Measurements from ENCODE around the gene KIF1B. TPM values are rescaled to one million over a fixed set of nuclear protein-coding genes. Genes with fewer than 3 reads are reported as not detected.

The KIF1B gene
- total and polyA plus RNA-seq, 10 of the 15 experiments (the other 5 are each of a cell fraction or from before 2014, with no cell fraction given), result 2.1 to 16.5 (median 8.7) TPM

DNA sequence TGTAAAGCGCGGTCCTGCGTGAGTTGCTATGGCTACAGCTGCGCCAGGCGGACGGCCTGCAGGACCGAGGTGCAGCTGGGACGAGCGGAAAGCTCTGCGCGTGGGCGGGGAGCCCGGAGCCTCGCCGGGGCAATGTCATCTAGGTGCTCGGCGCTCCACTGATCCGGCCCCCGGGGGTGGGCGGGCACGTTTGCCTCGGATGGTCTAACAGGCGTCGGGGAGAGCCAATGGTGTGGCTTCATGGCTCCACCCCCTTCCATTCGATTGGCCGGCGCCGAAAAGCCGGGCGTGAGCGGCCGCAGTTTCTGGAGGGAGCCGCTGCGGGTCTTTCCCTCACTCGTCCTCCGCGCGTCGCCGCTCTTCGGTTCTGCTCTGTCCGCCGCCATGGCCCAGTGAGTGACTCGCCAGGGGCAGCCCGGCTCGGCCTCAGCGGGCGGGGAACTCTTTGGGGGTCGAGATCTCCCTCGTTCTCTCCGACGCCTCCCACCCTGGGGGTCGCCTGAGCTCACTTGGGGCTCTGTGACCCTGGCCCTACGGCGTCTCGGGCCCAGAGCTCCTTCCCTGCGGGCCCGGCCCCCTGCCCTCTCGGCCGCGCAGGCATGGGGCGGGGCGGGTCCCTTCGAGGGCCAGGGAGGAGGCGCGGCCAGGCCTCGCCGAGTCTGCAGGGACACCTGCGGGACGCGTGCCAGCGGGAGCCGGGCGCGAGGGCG, 188.5 kb downstream of the KIF1B start, which contains the start of gene PGD (continued):
- TF ChIP-seq, protein P1, sequence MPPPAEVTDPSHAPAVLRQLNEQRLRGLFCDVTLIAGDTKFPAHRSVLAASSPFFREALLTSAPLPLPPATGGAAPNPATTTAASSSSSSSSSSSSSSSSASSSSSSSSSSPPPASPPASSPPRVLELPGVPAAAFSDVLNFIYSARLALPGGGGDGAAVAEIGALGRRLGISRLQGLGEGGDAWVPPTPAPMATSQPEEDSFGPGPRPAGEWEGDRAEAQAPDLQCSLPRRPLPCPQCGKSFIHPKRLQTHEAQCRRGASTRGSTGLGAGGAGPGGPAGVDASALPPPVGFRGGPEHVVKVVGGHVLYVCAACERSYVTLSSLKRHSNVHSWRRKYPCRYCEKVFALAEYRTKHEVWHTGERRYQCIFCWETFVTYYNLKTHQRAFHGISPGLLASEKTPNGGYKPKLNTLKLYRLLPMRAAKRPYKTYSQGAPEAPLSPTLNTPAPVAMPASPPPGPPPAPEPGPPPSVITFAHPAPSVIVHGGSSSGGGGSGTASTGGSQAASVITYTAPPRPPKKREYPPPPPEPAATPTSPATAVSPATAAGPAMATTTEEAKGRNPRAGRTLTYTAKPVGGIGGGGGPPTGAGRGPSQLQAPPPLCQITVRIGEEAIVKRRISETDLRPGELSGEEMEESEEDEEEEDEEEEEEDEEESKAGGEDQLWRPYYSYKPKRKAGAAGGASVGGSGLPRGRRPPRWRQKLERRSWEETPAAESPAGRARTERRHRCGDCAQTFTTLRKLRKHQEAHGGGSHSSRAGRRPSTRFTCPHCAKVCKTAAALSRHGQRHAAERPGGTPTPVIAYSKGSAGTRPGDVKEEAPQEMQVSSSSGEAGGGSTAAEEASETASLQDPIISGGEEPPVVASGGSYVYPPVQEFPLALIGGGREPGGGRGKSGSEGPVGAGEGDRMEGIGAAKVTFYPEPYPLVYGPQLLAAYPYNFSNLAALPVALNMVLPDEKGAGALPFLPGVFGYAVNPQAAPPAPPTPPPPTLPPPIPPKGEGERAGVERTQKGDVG (CRISPR knock-in tag; IDR thresholded peaks at IDR 0.05), result no peak
- TF ChIP-seq NBN (IDR thresholded peaks at IDR 0.05), result peak; percentile 79; the same call in 1 of the 2 replicates
- TF ChIP-seq TCF3 (IDR thresholded peaks at IDR 0.05; ENCODE audit: borderline replicate concordance, insufficient read depth, low read depth, low read length), result peak; percentile 85
- peak; percentile 31; the same call in 1 of the 2 replicates for TF ChIP-seq NRF1 (conservative IDR thresholded peaks at IDR 0.05; ENCODE audit: low read depth, low read length)
- no peak for TF ChIP-seq ZNF274 (IDR thresholded peaks at IDR 0.05; ENCODE audit: insufficient read depth, insufficient read length)
- no peak for TF ChIP-seq TARDBP (IDR thresholded peaks at IDR 0.05; ENCODE audit: borderline replicate concordance)
- TF ChIP-seq BACH1 (IDR thresholded peaks at IDR 0.05; ENCODE audit: borderline replicate concordance), result peak; percentile 53; the same call in 1 of the 2 replicates
- no peak for TF ChIP-seq BCL11A (IDR thresholded peaks at IDR 0.05; ENCODE audit: low read depth, low read length)
- TF ChIP-seq ZNF592 (IDR thresholded peaks at IDR 0.05), result no peak
- TF ChIP-seq ZNF622 (IDR thresholded peaks at IDR 0.05), result no peak
- TF ChIP-seq, protein P2, sequence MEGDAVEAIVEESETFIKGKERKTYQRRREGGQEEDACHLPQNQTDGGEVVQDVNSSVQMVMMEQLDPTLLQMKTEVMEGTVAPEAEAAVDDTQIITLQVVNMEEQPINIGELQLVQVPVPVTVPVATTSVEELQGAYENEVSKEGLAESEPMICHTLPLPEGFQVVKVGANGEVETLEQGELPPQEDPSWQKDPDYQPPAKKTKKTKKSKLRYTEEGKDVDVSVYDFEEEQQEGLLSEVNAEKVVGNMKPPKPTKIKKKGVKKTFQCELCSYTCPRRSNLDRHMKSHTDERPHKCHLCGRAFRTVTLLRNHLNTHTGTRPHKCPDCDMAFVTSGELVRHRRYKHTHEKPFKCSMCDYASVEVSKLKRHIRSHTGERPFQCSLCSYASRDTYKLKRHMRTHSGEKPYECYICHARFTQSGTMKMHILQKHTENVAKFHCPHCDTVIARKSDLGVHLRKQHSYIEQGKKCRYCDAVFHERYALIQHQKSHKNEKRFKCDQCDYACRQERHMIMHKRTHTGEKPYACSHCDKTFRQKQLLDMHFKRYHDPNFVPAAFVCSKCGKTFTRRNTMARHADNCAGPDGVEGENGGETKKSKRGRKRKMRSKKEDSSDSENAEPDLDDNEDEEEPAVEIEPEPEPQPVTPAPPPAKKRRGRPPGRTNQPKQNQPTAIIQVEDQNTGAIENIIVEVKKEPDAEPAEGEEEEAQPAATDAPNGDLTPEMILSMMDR (IDR thresholded peaks at IDR 0.05 in 2 of 3, conservative IDR thresholded peaks at IDR 0.05 in 1 of 3; ENCODE audit: control insufficient read depth in 2 of 3, extremely low read depth in 1 of 3, insufficient read depth in 1 of 3, low read depth in 3 of 3, low read length in 3 of 3), result no peak
- peak; percentile 28; the same call in 1 of the 2 replicates for TF ChIP-seq FOXK2 (IDR thresholded peaks at IDR 0.05)
- TF ChIP-seq WRNIP1 (IDR thresholded peaks at IDR 0.05; ENCODE audit: borderline replicate concordance, low read depth, low read length), result no peak
- no peak for TF ChIP-seq USF1 (IDR thresholded peaks at IDR 0.05; ENCODE audit: borderline replicate concordance, extremely low read length, insufficient read depth, low read depth, low read length)
- peak; percentile 100 for TF ChIP-seq MLLT1 (IDR thresholded peaks at IDR 0.05)
- no peak for TF ChIP-seq RBBP5 (conservative IDR thresholded peaks at IDR 0.05)
- TF ChIP-seq YBX1 (IDR thresholded peaks at IDR 0.05), result no peak
- peak; percentile 84 for TF ChIP-seq POLR2AphosphoS5 (IDR thresholded peaks at IDR 0.05; ENCODE audit: low read length)
